GM23338 (cell line): ENCODE data around the gene SLC25A4. TPM values are rescaled to one million over a fixed set of nuclear protein-coding genes. Genes with fewer than 3 reads are reported as not detected.
"Not testable (repeated sequence)": the region's sequence is repeated elsewhere in the genome, so short reads cannot be mapped to it uniquely, and the experiment has no call there.

Experiments
- ATAC-seq: fragments of 200-7000 bp; cut with Tn5 transposase; 3 replicates; pipeline ENCODE4 v1.9.1; 2020
- DNase-seq: peaks from one replicate; pipeline ENCODE4 v3.0.0-alpha.2; 2015; ENCODE audit warnings: low spot score
- H2AFZ ChIP-seq: fragments of 200-600 bp; sonication (generic); 2 replicates; pipeline ENCODE4 v1.8.0; 2016; ENCODE audit warnings: antibody characterized with exemption, mild to moderate bottlenecking, moderate library complexity
- H3F3A ChIP-seq: fragments of 200-600 bp; sonication (generic); replicated peaks from 2 replicates; pipeline ENCODE4 v1.8.0; 2017; ENCODE audit warnings: antibody characterized with exemption, mixed run types, low read depth
- H3K27ac ChIP-seq: fragments of 200-600 bp; sonication (generic); 2 replicates; pipeline ENCODE4 v1.6.1; 2016; ENCODE audit warnings: low read depth
- H3K27me3 ChIP-seq: fragments of 200-600 bp; sonication (generic); 2 replicates; pipeline ENCODE4 v1.8.0; 2016; ENCODE audit warnings: mild to moderate bottlenecking, mixed run types, moderate library complexity; ENCODE audit not compliant: insufficient read depth
- H3K36me3 ChIP-seq: fragments of 200-600 bp; sonication (generic); 2 replicates; pipeline ENCODE4 v1.8.0; 2016; ENCODE audit warnings: mild to moderate bottlenecking; ENCODE audit not compliant: insufficient read depth
- H3K4me1 ChIP-seq: fragments of 200-600 bp; sonication (generic); 2 replicates; pipeline ENCODE4 v1.8.0; 2016; ENCODE audit warnings: mild to moderate bottlenecking, moderate library complexity; ENCODE audit not compliant: insufficient read depth
- H3K4me2 ChIP-seq: fragments of 200-600 bp; sonication (generic); 2 replicates; pipeline ENCODE4 v1.7.1; 2017; ENCODE audit warnings: mixed run types
- H3K4me3 ChIP-seq: fragments of 200-600 bp; sonication (generic); 2 replicates; pipeline ENCODE4 v1.6.1; 2016; ENCODE audit warnings: mixed run types
- H3K79me2 ChIP-seq: fragments of 200-600 bp; sonication (generic); replicated peaks from 2 replicates; pipeline ENCODE4 v1.8.0; 2017; ENCODE audit warnings: mild to moderate bottlenecking; ENCODE audit not compliant: insufficient read depth
- H3K9me2 ChIP-seq: fragments of 200-600 bp; sonication (generic); 2 replicates; pipeline ENCODE4 v1.8.0; 2017; ENCODE audit not compliant: insufficient read depth
- H4K20me1 ChIP-seq: fragments of 200-600 bp; sonication (generic); replicated peaks from 2 replicates; pipeline ENCODE4 v1.8.0; 2017; ENCODE audit warnings: mild to moderate bottlenecking; ENCODE audit not compliant: insufficient read depth
- H3K27ac Mint-ChIP-seq: 2 replicates; pipeline ENCODE4 v1.8.0; 2020; ENCODE audit warnings: inconsistent platforms, mild to moderate bottlenecking, moderate library complexity, mixed read lengths
- H3K27me3 Mint-ChIP-seq: 3 replicates; pipeline ENCODE4 v1.8.0; 2022; ENCODE audit warnings: low read depth, mild to moderate bottlenecking, moderate library complexity, mixed read lengths, inconsistent platforms; ENCODE audit not compliant: insufficient read depth, poor library complexity
- H3K36me3 Mint-ChIP-seq: 3 replicates; pipeline ENCODE4 v1.8.0; 2021; ENCODE audit warnings: low read depth, mild to moderate bottlenecking, inconsistent platforms, moderate library complexity, mixed read lengths
- H3K4me1 Mint-ChIP-seq: 3 replicates; pipeline ENCODE4 v1.8.0; 2020; ENCODE audit warnings: mild to moderate bottlenecking, inconsistent platforms, mixed read lengths
- H3K4me3 Mint-ChIP-seq: 3 replicates; pipeline ENCODE4 v1.8.0; 2021; ENCODE audit warnings: moderate library complexity, mild to moderate bottlenecking, inconsistent platforms, mixed read lengths
- H3K9me3 Mint-ChIP-seq: 3 replicates; pipeline ENCODE4 v1.8.0; 2020; ENCODE audit warnings: moderate library complexity, mild to moderate bottlenecking, inconsistent platforms, mixed read lengths
- CREB1 ChIP-seq: fragments of 250-450 bp; sonication (Bioruptor Pico); IDR thresholded peaks from 2 replicates; pipeline ENCODE4 v1.5.0; 2020; ENCODE audit warnings: low read depth, mild to moderate bottlenecking, moderate library complexity
- JUNB ChIP-seq: IDR thresholded peaks from one replicate; pipeline ENCODE4 v1.6.1; 2016; ENCODE audit warnings: antibody characterized with exemption; ENCODE audit not compliant: unreplicated experiment
- POLR2AphosphoS5 ChIP-seq: IDR thresholded peaks from 2 replicates; pipeline ENCODE4 v1.6.1; 2016; ENCODE audit warnings: antibody characterized with exemption, low read depth
- polyA plus RNA-seq: library from polyadenylated mRNA; unstranded; fragments of >200 nt; fragmentation: Nextera tagmentation; extraction: Ambion mirVana; gene quantifications from 2 replicates; pipeline ENCODE4 v1.2.1, GENCODE V29; 2016
- total RNA-seq: library from RNA; depleted of rRNA; stranded (reverse); fragments of >200 nt; shearing (Covaris generic); gene quantifications from 2 replicates; pipeline ENCODE4 v1.2.3, GENCODE V29; 2014
- TF ChIP-seq, protein P1 (sequence below): IDR thresholded peaks from one replicate; pipeline ENCODE4 v1.6.1; 2018; ENCODE audit warnings: antibody characterized with exemption; ENCODE audit not compliant: unreplicated experiment
- TF ChIP-seq, protein P2 (sequence below): IDR thresholded peaks from 2 replicates; pipeline ENCODE4 v1.6.1; 2016; ENCODE audit warnings: antibody characterized with exemption

SLC25A4 gene
- total and polyA plus RNA-seq, 2 experiments from 2014 or later: 43.6 to 66.5 TPM

DNA sequence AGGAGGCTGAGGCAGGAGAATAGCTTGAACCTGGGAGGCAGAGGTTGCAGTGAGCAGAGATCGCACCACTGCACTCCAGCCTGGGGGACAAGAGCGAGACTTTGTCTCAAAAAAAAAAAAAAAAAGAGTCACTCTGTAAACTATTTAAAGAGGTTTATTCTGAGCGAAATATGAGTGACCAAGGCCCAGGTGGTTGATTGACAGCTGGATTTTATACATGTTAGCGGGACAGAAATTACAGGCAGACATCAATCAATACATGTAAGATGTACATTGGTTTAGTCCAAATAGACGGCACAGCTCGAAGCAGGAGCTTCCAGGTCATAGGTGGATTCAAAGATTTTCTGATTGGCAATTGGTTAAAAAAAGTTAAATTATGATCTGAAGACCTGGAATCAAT is 35.5 kb upstream of the SLC25A4 start:
- H3F3A ChIP-seq, H3K27me3 Mint-ChIP-seq, H3K27me3 ChIP-seq, H3K4me3 ChIP-seq, ATAC-seq, H3K36me3 Mint-ChIP-seq, DNase-seq, H3K9me2 ChIP-seq, H4K20me1 ChIP-seq, H2AFZ ChIP-seq, H3K36me3 ChIP-seq, H3K79me2 ChIP-seq: not testable (repeated sequence)
- peak overlapping the region; percentile 1; the same call in 1 of the 3 replicates for H3K4me3 Mint-ChIP-seq
- Histone ChIP-seq H3K4me1 (peaks cover 25% of the 10 kb centered on the region), H3K4me2 (peak overlapping the region; percentile 19), H3K27ac (peak overlapping the region; percentile 85)
- peaks cover 42% of the 10 kb centered on the region for H3K4me1 Mint-ChIP-seq
- peak overlapping the region; percentile 90 for H3K27ac Mint-ChIP-seq
- H3K9me3 Mint-ChIP-seq: peaks cover 11% of the 10 kb centered on the region; the same call in 2 of the 3 replicates

DNA sequence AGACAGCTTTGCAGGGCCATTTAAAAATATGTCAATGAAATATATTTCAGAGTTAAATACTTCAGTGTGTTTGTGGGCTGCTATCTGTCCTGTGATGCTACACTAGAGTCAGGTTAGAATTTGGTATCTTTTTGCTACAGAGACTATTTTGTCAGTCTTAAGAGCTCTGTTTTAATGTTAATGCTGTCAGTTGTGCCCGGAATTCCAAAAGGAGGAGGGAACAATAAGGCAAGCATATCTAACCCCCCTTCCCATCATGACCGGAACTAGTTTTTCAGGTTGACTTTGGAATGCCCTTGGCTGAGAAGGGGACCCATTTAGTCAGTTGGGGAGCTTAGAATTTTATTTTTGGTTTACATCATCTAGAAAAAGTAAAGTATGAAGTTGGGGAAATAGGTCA is 34.9 kb upstream of the SLC25A4 start:
- no peaks in the 10 kb centered on the region for H3K79me2 ChIP-seq
- TF ChIP-seq, protein P1, sequence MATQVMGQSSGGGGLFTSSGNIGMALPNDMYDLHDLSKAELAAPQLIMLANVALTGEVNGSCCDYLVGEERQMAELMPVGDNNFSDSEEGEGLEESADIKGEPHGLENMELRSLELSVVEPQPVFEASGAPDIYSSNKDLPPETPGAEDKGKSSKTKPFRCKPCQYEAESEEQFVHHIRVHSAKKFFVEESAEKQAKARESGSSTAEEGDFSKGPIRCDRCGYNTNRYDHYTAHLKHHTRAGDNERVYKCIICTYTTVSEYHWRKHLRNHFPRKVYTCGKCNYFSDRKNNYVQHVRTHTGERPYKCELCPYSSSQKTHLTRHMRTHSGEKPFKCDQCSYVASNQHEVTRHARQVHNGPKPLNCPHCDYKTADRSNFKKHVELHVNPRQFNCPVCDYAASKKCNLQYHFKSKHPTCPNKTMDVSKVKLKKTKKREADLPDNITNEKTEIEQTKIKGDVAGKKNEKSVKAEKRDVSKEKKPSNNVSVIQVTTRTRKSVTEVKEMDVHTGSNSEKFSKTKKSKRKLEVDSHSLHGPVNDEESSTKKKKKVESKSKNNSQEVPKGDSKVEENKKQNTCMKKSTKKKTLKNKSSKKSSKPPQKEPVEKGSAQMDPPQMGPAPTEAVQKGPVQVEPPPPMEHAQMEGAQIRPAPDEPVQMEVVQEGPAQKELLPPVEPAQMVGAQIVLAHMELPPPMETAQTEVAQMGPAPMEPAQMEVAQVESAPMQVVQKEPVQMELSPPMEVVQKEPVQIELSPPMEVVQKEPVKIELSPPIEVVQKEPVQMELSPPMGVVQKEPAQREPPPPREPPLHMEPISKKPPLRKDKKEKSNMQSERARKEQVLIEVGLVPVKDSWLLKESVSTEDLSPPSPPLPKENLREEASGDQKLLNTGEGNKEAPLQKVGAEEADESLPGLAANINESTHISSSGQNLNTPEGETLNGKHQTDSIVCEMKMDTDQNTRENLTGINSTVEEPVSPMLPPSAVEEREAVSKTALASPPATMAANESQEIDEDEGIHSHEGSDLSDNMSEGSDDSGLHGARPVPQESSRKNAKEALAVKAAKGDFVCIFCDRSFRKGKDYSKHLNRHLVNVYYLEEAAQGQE: no peak
- TF ChIP-seq POLR2AphosphoS5 (no peak), JUNB (no peak)
- peak overlapping the region; percentile 19 for H3K4me2 ChIP-seq
- no peak overlapping the region for H2AFZ ChIP-seq
- peaks cover 25% of the 10 kb centered on the region for H3K4me1 ChIP-seq
- Mint-ChIP-seq H3K4me3 (peak overlapping the region; percentile 16; the same call in 1 of the 3 replicates), H3K27ac (peak overlapping the region; percentile 90), H3K4me1 (peaks cover 42% of the 10 kb centered on the region), H3K9me3 (peaks cover 11% of the 10 kb centered on the region; the same call in 2 of the 3 replicates), H3K27me3 (peaks cover 3% of the 10 kb centered on the region), H3K36me3 (peaks cover 9% of the 10 kb centered on the region)
- no peaks in the 10 kb centered on the region for H3K36me3 ChIP-seq
- H4K20me1 ChIP-seq: no peaks in the 10 kb centered on the region
- no peaks in the 10 kb centered on the region; the same call in 1 of the 2 replicates for H3K9me2 ChIP-seq
- no peaks in the 10 kb centered on the region for H3K27me3 ChIP-seq
- peak overlapping the region; percentile 87 for H3K27ac ChIP-seq
- DNase-seq (peak; percentile 78), ATAC-seq (peak; percentile 71)
- H3K4me3 ChIP-seq: no peak overlapping the region
- no peaks in the 10 kb centered on the region for H3F3A ChIP-seq

DNA sequence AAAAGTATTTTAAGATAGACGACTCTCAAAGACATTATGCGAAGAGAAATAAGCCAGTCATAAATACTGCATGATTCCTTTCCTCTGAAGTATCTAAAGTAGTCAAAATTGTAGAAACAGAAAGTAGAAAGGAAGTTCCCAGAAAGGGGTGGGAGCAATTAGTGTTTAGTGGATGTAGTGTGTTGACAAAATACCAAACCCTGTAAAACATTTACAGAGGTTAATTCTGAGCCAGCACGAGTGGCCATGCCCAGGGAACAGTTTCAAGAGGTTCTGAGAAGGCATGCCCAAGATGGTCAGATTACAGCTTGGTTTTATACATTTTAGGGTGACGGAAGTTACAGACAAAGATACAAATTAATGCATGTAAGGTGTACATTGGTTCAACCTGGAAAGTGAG is 34.4 kb upstream of the SLC25A4 start:
- no peak overlapping the region; the same call in 2 of the 3 replicates for H3K4me3 Mint-ChIP-seq
- ATAC-seq: no peak
- H3K79me2 ChIP-seq: no peaks in the 10 kb centered on the region
- TF ChIP-seq, protein P2, sequence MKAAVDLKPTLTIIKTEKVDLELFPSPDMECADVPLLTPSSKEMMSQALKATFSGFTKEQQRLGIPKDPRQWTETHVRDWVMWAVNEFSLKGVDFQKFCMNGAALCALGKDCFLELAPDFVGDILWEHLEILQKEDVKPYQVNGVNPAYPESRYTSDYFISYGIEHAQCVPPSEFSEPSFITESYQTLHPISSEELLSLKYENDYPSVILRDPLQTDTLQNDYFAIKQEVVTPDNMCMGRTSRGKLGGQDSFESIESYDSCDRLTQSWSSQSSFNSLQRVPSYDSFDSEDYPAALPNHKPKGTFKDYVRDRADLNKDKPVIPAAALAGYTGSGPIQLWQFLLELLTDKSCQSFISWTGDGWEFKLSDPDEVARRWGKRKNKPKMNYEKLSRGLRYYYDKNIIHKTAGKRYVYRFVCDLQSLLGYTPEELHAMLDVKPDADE: no peak
- no peak for TF ChIP-seq JUNB
- TF ChIP-seq CREB1 (CRISPR knock-in tag): no peak

More for the DNA sequence above, 34.4 kb upstream of the SLC25A4 start:
- DNase-seq: no peak
- Histone ChIP-seq H3K4me2 (peak overlapping the region; percentile 4), H3K4me1 (peaks cover 25% of the 10 kb centered on the region), H2AFZ (no peak overlapping the region), H3F3A (no peaks in the 10 kb centered on the region), H3K36me3 (no peaks in the 10 kb centered on the region), H3K9me2 (no peaks in the 10 kb centered on the region; the same call in 1 of the 2 replicates), H4K20me1 (no peaks in the 10 kb centered on the region), H3K27me3 (no peaks in the 10 kb centered on the region), H3K27ac (peak overlapping the region; percentile 87), H3K4me3 (0 out of 2 replicates have a peak overlapping the region, but pooled peaks have one; percentile 0)
- H3K27me3 Mint-ChIP-seq: peaks cover 3% of the 10 kb centered on the region
- H3K27ac Mint-ChIP-seq: peak overlapping the region; percentile 90
- H3K9me3 Mint-ChIP-seq: peaks cover 11% of the 10 kb centered on the region; the same call in 2 of the 3 replicates
- H3K4me1 Mint-ChIP-seq: peaks cover 45% of the 10 kb centered on the region
- peaks cover 9% of the 10 kb centered on the region for H3K36me3 Mint-ChIP-seq
